Thyroid gland (tissue), 4 donors: Measurements from ENCODE around the gene TRIM14.

Source experiments
- CTCF ChIP-seq, 6 experiments: fragments of 200-600 bp in 3 of 6; fragments of 450-650 bp in 3 of 6; sonication (generic) in 3 of 6; IDR thresholded peaks; one replicate each; pipeline ENCODE4 v1.5.1; 2016 to 2019; ENCODE audit warnings: antibody characterized with exemption in 6 of 6, mild to moderate bottlenecking in 2 of 6, inconsistent platforms in 1 of 6, moderate library complexity in 1 of 6
- POLR2A ChIP-seq, 2 donors: fragments of 450-650 bp; IDR thresholded peaks; one replicate each; pipeline ENCODE4 v1.6.1; 2017; ENCODE audit warnings: antibody characterized with exemption in 2 of 2, mild to moderate bottlenecking in 2 of 2, moderate library complexity in 1 of 2

- TF ChIP-seq CTCF (IDR thresholded peaks at IDR 0.05) (no peak), POLR2A (IDR thresholded peaks at IDR 0.05) (no peak)
These were observed 38.7 kb downstream of the TRIM14 start for GRCh38 chr9:98080326-98080725.
